ENCODE data around the gene CNGA4.

The CNGA4 gene

GRCh38 chr11:6204706-6205105 is 34.2 kb upstream of the CNGA4 start:
- H3K36me3 ChIP-seq (replicated peaks), result peaks cover 3% of the 10 kb centered on the region
- no peaks in the 10 kb centered on the region for H3K27me3 ChIP-seq (replicated peaks)
- in situ Hi-C loops (cut with HindIII; ENCODE audit: low pct_ligation_motif_present, low sequenced_read_pairs), result no loop called here
- TF ChIP-seq CTCF (IDR thresholded peaks at IDR 0.05; ENCODE audit: low read depth, low read length, missing control alignments), result no peak
- no peak overlapping the region for H3K4me3 ChIP-seq (ENCODE audit: low read depth, low read length)
- DNase-seq, result no peak
- no peak overlapping the region for H3K27ac ChIP-seq

GRCh38 chr11:6205366-6205765 is 33.5 kb upstream of the CNGA4 start, which contains the start of gene C11orf42:
Gene C11orf42 (plus strand): TSS chr11:6205557. CDS start chr11:6205616, 59 bp downstream.
- no peak for DNase-seq
- Histone ChIP-seq H3K36me3 (replicated peaks) (peaks cover 6% of the 10 kb centered on the region), H3K4me3 (ENCODE audit: low read depth, low read length) (no peak within 1 kb of the TSS), H3K27ac (no peak within 1 kb of the TSS), H3K27me3 (replicated peaks) (no peaks in the 10 kb centered on the region)
- in situ Hi-C loops (cut with HindIII; ENCODE audit: low pct_ligation_motif_present, low sequenced_read_pairs), result no loop called here
- no peak for TF ChIP-seq CTCF (IDR thresholded peaks at IDR 0.05; ENCODE audit: low read depth, low read length, missing control alignments)

GRCh38 chr11:6206456-6207180 is 32.3 kb upstream of the CNGA4 start:
- Histone ChIP-seq H3K4me3 (ENCODE audit: low read depth, low read length) (no peak overlapping the region), H3K36me3 (replicated peaks) (peaks cover 10% of the 10 kb centered on the region), H3K27ac (no peak overlapping the region), H3K27me3 (replicated peaks) (no peaks in the 10 kb centered on the region)
- no peak for DNase-seq
- in situ Hi-C loops (cut with HindIII; ENCODE audit: low pct_ligation_motif_present, low sequenced_read_pairs), result no loop called here
- no peak for TF ChIP-seq CTCF (IDR thresholded peaks at IDR 0.05; ENCODE audit: low read depth, low read length, missing control alignments)

DNA sequence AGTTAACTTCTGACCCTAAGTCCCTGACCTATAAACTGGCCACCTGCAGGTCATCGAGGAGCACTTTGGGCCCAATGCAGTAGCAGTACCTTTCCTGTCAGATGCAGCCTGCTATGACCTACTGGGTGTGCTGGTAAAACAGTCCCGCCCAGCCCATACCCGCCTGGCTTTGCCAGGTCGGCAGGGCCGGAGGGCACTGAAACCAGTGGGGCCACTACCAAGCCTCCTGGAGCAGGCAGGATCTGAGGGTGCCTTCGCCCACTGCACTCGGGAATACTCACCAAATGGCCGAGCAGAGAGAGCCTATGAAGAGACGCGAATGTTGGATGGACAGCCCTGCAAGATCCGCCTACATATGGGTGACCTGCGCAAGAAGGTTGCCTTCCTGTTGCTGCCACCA is 29.1 kb upstream of the CNGA4 start:
- TF ChIP-seq CTCF (IDR thresholded peaks at IDR 0.05; ENCODE audit: low read depth, low read length, missing control alignments), result no peak
- H3K4me3 ChIP-seq (ENCODE audit: low read depth, low read length), result no peak overlapping the region
- no peaks in the 10 kb centered on the region for H3K27me3 ChIP-seq (replicated peaks)
- no peak overlapping the region for H3K27ac ChIP-seq
- in situ Hi-C loops (cut with HindIII; ENCODE audit: low pct_ligation_motif_present, low sequenced_read_pairs), result no loop called here
- peaks cover 24% of the 10 kb centered on the region for H3K36me3 ChIP-seq (replicated peaks)
- no peak for DNase-seq

DNA sequence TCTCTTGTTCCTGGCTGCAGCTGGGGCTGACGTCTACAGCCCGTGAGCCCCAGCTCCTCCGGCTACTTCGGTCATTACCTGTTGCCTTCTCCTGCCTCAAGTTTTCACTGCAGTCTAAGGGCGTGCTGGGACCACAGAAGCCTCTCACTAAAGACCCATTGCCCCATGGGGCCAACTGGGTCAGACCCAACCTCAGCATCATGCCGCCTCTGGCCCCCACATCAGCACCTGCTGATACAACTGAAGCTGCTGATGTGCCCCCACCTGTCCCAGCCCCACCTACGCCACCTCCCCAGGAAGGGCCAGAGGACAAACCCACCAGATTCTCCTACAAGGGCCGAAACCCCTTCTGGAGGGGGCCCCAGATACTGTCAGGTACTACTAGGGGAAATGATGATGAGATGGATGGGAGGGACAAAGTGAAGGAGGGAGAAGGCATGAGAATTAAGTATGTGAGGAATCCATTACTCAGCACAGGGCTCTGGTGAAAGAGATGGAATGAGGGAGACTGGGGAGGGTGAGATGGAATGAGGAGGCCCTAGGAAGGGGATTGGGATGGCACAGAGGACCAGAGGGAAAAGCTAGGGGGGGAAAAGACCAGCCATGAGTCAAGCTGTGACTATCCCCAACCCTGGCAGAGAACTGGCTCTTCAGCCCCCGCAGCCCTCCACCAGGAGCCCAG is 28.5 kb upstream of the CNGA4 start:
- in situ Hi-C loops (cut with HindIII; ENCODE audit: low pct_ligation_motif_present, low sequenced_read_pairs), result no loop called here
- DNase-seq, result no peak
- H3K27me3 ChIP-seq (replicated peaks), result no peaks in the 10 kb centered on the region
- H3K27ac ChIP-seq, result no peak overlapping the region
- TF ChIP-seq CTCF (IDR thresholded peaks at IDR 0.05; ENCODE audit: low read depth, low read length, missing control alignments), result no peak
- H3K36me3 ChIP-seq (replicated peaks), result peaks cover 26% of the 10 kb centered on the region
- no peak overlapping the region for H3K4me3 ChIP-seq (ENCODE audit: low read depth, low read length)

All from brain microvascular endothelial cell (primary cell).